Measurements from ENCODE around the gene DNAJB13. TPM values are rescaled to one million over a fixed set of nuclear protein-coding genes. Genes with fewer than 3 reads are reported as not detected.

Gene DNAJB13
- 0.16 TPM in 1 of 2 replicates, not detected in the other for total RNA-seq

GRCh38 chr11:73950869-73951710, at the start of gene DNAJB13:
Gene DNAJB13, plus strand, starts transcription at chr11:73951026. Its CDS starts 44 bp downstream, at chr11:73951070.

GRCh38 chr11:73982595-73982989, 31.8 kb downstream of the DNAJB13 start, which contains the start of gene UCP2:
Gene UCP2, minus strand, starts transcription at chr11:73982843. Its CDS starts 4,465 bp downstream, at chr11:73978378.

GRCh38 chr11:74008373-74009229, 57.8 kb downstream of the DNAJB13 start, which contains the start of gene UCP3:
Gene UCP3, minus strand, starts transcription at chr11:74009085. Its CDS starts 2,043 bp downstream, at chr11:74007042.

Other genes starting within 250 kb of the DNAJB13 start
- gene RAB6A, start 190.0 kb upstream of the DNAJB13 start, total RNA-seq: 80.4 and 102 TPM in 2 replicates
- gene MRPL48, start 163.2 kb upstream of the DNAJB13 start, total RNA-seq: 29.2 and 32.1 TPM in 2 replicates
- gene COA4, start 74.2 kb upstream of the DNAJB13 start, total RNA-seq: 57.5 and 74.7 TPM in 2 replicates
- 12.3 and 15.5 TPM in 2 replicates for gene PAAF1, start 74.0 kb upstream of the DNAJB13 start, total RNA-seq
- 0.09 and 1.9 TPM in 2 replicates for gene UCP2, start 31.8 kb downstream of the DNAJB13 start, total RNA-seq
- 0.09 and 0.16 TPM in 2 replicates for gene UCP3, start 58.1 kb downstream of the DNAJB13 start, total RNA-seq
- gene C2CD3, start 220.0 kb downstream of the DNAJB13 start, total RNA-seq: 4.7 and 5.3 TPM in 2 replicates
- 31.7 and 38.6 TPM in 2 replicates for gene PPME1, start 220.3 kb downstream of the DNAJB13 start, total RNA-seq

All from bronchial smooth muscle cell (primary cell).